Activated CD4-positive, CD25-positive, alpha-beta regulatory T cell treated with anti-CD3 and anti-CD28 coated beads, Interleukin-2, amount 50 U/mL, for 24 hours (primary cell): Measurements from ENCODE around the gene ZIC2.

ENCODE experiments used
- ATAC-seq, 2 donors: fragments of 150-1000 bp; cut with Tn5 transposase; one replicate each; pipeline ENCODE4 v1.10.0; 2021; ENCODE audit warnings: mild to moderate bottlenecking in 1 of 2, moderate library complexity in 1 of 2

Gene ZIC2

DNA sequence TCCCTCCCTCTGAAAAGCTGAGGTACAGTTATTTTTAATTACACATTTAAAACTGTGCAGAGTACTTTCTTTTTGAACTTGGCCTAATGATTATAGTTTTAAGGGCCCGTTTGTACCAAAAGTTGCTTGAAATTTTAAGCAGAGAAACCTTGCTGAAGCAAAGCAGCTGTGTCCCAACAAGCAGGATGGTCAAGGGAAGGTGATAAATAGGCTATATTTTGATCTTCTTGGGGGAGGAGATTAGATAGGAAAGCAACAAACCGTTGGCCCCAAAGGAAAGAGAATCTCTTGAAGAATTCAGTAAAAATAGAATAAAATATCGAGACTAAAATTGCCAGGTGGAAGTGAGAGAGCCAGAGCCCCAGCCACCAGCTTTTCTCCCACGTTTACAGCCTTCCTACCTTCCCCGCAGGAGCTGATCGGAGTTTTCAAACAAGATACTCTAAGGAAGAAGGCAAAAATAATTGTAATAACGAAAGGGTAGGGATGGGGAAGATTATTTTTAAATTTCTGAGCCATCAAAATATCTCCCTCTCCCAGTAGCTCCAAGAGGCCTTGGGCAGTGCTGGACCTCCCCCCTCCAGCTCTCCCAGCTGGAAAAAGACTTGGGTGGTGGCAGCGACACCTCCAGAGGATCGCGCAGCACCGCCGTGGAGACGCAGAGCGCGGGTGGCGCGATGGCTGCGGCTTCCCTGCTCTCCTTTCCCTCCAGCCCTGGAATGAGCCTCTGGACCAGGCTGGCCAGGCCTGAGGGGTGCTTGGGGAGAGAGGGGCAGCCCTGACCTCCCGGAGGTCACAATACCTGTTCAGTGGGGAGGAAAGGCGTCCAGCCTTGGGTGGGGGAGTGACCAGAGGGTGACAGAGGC lies 5.8 kb downstream of the ZIC2 start:
- no peak for ATAC-seq

DNA sequence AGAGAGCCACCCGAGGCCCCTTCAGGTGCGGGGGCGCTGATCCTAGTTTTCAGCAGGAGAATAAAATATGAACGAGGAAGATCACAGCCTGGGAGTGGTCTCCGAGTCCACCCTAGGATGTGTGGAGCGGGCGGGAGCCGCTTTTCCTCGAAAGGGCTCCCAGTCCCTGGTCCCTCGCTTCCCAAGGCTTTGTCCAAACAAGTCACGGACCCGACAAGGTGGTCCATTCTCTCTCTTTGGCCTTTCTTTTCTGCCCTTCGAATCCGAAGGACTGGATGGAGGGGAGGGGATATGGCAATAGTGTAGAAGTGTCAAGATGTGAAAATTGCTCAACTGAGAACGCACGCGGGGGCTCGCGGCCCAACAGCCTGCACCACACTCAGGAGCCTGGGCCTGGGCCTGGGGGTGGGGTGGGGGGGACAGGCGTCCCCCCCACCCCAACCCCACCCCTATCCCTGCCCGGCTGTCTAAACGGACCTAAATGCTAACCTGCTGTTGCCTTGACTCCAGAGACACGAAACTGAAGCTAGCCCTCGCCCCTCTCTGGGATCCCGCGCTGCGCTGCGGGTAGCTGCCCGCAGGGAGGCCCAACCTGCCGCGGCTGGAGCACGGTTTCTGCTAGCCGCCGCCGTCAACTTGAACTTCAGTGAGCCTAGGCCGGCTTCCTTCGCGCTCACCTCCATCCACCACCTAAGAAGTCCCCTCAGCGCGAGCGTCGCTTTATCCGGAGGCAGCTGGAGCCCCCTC lies 7.1 kb downstream of the ZIC2 start:
- ATAC-seq: no peak

DNA sequence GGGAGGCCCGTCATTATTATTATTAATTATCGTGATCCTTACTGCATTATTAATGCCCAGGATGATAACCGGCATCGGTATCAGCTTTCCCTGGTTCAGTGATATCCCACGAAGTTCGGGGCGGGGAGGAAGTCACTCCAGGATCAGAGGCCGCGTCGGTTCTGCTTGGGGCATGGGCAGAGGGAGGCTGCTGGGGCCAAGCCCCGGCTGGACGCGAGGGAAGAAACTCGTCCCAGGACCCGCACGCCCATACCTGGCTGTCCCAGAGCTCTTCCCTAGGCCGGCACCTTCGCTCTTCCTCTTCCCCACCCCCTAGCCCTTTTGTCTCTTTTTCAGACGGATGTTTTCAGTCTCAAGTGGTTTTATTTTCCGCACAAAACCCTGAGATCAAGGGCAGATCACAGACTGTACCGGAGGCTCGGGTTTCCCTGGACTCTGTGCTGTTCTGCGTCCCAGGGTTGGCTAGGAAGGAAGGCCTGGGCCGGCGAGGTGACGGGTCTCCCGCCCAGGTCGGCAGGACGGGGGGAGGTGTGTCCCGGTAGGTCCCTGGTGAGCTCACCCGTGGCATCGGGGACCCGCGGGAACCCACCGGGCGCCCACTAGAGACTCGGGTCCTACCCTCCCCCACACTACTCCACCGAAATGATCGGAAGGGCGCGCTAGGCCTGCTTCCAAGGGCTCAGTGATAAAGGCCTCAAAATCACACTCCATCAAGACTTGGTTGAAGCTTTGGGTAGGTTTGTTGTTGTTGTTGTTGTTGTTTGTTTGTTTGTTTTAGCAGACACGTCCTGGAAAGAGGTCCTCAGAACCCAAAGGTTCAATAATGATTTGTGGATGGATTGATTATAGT lies 7.9 kb downstream of the ZIC2 start:
- ATAC-seq: no peak

DNA sequence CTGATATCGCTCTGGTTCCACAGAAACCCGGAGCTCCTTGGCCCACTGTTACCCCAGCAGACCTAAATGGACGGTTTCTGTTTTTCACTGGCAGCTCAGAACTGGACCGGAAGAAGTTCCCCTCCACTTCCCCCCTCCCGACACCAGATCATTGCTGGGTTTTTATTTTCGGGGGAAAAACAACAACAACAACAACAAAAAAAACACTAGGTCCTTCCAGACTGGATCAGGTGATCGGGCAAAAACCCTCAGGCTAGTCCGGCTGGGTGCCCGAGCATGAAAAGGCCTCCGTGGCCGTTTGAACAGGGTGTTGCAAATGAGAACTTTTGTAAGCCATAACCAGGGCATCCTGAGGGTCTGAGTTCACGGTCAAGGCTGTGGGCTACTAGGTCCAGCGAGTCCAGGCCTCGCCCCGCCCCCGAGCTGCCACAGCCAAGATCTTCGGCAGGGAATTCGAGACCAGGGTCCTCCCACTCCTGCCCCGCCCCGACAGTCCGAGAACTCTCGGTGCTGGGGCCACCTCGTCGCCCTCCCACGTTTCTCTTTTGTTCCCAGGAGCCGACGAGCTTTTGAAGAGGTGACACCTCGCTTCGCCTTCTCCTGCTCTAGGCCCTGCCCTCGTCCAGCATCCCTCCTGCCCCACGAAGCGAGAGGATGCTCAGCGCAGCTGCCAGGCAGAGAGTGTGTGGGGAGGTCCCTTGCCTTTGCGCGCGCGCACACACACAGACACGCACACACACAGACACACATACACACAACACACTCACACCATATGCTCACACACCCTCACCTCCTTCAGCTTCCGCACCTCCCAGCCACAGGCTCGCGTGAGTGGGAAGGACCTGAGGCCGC lies 8.8 kb downstream of the ZIC2 start:
- ATAC-seq: no peak

DNA sequence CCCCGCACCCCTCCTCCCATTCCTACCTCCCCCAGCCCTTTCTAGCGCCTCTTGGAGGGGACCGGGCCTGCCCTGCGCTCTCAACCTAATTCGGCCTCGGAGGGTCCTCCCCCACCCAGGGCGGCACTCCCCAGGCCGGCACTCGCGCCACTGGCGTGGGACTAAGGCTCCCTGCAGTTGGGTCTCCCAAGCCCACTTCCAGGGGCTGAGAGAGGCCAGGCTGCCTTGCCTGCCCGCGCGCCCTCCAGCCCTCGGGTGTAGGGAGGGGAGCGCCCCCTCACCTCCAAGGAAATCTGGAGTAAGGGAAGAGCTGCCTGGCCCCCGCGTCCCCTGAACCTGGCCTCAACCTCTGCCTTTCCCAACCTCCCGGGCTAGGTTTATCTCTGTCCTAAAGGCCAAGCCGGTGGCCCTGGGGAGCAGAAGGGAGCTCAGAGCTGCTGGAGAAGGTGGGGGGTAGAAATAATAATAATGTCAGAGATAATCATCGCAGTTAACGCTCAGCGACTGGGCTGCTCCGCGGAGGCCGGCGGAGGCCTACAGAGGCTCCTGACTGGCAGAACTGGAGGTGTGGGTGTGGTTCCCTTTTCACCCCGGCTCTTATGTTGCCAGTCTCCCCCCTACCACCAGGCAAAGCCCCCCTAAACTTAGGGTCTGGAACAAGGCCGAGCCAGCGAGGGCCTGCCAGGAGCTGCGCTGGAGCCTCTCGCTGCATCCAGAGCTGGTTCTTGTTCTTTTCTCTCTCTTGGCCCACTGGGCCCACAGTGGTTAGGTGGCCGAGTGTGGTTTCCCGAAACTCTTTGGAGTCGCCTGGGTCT lies 9.6 kb downstream of the ZIC2 start:
- no peak for ATAC-seq

DNA sequence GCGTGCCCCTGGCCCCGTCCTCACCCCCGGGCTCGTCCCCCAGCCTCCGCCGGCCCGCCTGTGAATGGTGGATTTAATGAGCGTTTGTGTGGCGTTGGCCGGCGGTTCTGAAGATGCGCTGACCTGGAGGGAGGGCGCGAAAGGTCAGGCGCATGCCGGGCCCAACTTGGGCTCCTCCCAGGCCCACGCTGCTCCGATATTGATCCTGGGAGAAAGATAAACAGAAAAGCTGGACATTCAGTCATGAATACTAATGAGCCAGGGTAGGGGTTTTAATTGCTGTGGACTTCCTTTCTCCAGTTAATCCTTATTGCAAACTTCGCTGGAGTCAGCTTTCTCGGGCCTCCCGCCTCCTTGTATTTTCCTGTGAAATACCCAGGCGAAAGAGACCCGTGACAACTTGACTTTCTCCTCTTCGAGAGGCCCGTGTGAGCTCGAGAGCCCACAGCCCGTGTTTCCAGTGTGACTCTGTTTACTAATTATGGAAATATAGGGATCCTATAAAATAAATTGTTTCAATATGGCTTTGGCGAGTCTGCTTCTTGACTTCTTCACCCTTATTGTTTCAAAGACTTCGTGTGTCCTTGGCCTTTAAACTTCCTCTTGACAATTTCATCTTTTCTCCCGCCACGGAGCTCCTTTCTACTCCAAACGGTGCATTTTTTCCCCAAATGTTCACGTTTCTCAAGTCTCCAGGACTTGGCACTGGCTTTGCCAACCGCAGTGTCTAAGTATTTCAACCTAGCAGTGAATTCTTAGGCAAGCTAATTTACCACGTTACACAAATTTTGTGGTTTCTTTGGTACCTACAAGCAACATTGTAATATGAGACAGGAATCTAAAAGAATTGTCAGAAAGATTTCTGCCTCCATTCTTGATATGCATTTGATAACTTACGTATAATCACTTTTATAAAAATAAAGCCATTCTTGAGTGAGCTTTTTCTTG lies 10.5 kb downstream of the ZIC2 start:
- no peak for ATAC-seq

DNA sequence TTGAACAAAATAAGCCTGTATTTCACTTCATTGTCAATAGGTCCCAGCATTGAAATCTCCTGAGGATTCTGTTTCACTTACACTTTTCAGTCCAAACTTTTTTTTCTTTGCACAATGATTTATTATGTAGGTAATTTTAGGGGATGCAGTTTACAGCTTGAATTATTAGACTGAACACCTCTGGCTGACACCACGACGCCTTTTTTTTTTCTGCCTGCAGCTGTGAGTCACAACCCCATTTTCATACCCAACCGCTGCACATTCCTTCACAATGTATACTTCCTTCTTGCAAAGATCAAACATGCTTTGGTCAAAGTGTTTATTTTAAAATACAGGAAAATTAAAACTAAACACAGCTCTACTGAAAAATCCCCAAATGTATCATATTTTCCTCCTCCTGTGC lies 11.4 kb downstream of the ZIC2 start:
- ATAC-seq: no peak

DNA sequence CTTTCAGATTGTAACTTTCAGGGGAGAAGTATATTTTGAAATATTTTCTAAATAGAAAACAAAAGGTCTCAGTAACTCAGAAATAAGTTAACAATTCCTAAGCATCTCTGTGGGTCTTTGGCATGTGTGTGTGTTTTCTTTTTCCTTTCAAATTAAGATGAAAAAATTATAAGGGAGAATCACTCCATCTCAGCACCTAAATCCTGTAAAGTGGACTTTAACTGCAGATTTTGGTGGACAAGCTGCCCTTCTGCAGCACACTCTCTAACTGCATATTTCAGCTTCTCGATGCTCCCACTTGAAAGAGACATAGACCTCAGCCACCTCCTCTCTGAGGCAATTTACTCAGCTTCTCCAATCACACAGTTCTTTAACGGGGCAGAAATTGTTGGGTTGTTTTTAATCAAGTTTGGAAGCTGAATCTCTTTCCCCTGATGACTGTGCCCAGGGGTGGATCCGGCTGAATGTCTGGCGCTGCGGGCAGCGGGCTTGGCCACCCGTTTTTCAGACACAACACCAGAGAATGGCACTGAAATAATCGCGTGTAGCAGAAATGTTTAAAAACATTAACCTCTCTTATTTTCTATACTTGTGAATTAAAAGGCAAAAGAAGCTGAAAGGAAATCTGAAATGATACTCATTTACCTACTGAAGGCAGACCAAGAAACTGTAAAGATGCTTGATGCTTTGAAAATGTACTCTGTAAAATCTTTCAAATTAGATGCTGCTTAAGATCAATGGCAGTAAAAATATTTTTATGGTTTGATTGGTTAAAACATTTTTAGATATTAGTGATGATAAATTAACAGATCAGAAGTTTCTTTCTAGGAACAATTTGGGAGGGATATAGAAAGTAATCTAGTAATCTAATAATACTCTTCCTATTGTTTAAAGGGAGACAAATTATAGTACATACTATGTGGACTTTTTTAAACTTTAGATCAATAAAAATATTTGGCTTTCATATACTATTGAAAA lies 12.4 kb downstream of the ZIC2 start:
- ATAC-seq: no peak

DNA sequence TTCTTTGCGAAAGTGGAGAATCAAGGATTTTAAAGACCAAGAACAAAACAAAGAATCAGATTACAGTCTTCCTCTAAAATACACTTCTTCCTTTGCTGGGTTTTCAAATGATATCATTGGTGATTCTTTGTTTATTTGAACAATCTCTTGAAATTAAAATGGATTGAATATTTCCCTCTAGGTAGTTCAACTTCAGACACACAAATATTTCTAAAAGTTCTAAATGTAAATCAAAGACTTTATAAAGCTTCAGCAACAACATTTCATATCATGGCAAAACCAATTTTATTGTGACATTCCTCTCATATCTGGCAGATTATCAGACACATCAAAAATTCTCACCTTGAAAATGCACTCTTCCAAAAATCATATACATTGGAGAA lies 13.0 kb downstream of the ZIC2 start:
- no peak for ATAC-seq

DNA sequence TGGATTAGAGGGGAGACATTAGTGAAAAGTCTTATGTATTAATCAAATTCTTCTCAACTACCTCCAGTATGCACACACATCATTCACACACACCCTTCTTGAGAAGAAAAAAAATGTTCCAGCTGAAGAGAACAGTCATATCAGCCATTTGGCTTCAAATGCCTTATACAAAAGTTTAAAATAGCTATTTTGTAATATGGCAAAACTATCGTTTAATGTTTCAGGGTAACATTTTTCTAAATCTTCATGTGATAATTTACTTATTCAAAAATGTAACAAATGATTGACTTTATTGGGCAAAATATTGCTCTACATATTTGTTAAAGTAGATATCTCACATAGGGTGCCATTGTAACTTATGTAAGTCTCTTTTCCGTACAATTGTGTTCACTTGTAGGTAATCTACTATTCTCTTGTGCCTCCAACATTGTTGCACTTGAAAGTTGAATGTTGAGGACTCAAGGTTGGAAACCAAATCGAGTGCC lies 13.6 kb downstream of the ZIC2 start:
- no peak for ATAC-seq

DNA sequence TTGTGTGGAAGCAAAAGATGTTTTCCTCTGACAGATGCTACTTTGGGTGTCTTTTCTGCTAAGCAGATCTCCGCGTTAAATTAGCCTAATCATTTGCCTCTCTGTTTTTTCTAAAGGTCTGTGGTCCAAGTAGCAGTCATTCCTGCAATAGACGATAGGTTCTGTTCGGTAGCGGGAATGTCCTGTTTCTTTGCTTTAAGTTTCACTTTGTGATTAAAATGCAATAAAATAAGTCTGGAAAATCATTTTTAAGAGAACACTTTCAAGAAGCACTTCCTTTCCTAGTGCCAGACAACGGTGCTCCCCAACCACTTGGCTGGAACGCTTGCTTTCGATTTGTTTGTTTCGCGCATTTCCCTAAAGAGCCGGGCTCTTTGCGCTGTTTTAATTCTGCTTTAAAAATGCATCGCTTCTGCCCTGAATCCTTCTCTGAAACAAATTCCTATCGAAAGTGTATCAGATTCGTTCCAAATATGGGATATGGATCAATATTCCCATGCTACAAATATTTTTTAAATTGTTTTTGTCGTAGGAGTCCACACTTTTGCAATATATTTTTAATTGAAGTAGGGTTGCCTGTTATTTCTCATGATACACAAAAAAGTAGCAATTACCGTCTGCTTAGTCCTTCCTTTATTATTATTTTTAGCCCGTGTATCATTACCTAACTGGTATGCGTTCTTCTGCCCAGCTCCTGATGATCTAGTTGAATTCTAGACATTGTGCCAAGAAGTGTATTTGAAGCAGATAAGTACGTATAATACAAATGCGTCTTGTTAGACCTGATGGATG lies 14.2 kb downstream of the ZIC2 start:
- no peak for ATAC-seq

DNA sequence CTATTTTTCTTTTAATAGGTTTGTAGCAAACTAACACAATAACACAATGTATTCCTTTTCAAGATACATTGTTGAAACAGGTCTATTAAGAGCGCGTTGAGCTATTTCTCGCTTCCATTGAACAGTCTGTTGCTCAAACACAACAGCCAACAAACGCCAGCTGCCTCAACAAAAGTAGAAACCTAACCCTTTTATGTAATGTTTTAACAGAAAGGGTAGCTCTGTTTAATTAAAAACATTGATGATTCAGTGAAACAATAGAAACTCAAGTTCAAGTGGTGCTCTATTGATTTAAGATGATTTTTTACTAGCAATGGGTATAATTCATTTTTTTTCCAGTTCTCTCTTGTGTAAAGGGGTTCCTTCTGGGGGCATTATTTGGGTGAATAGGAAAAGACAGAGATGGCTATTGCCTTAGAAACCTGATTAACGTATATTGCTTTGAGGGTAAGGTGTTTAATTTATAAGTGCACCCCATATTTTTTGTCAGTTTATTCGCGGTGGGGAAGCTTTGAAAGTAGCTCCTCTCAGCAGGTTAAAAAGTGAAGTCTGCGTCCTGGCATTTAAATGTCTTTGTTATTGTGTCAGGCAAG lies 14.9 kb downstream of the ZIC2 start:
- no peak for ATAC-seq

DNA sequence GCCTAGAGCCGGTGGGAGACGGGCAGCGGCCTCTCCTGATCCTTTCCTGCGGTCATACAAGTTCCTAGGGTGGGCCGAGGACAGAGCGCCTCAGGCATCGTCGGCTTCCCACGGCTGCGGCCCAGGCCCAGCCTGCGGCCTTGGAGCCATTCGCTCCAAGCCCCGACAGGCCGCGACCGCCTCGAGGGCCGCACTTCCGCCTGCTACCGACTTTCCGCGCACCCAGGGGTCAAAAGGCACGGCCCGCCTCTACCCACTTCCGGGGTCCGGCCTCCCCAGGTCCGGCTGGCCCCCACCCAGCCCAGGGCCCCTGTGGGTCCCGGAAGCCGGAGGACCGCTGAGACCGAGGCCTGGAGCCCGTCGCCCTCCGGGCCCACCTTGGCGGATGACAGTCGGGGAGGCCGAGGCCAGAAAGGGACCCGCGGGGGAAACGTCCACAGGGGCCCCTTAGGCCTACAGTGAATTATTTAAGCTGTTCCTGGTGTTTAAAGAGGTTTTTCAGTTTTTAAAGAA lies 16.2 kb downstream of the ZIC2 start:
- ATAC-seq: no peak

DNA sequence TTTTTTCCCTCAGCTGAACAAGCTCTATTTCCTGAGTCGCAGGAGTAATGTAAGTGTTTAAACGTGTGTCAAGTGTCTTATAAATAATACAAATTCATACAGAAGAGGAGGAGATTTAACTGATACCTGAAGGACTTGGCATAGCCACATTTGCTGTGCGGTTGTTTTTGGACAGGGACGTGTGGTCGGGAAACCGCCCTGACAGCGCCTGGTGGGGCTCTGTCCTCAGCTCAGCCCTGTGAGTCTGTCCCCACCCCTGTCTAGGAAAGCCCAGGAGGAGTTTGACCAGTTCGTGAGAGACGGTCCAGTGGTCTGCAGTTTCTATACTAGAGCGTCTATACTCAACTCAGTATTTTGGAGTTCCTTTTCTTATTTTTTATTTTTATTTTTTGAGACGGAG lies 16.7 kb downstream of the ZIC2 start:
- ATAC-seq: no peak

DNA sequence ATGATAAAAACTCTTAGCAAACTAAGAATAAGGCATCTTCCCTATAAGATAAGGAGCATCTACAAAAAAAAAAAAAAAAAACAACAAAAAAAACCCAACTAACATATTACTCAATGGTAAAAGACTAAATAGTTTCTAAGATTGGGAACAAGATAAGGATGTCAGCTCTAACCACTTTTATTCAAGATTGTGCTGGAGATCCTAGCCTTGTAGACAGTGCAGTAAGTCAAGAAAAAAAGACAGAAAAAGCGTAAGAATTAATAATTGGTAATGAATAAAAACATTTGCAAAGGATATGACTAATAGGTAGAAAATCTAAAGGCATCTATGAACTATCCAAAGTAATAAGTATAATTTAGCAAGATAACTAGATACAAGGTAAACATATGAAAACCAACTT lies 33.0 kb downstream of the ZIC2 start:
- no peak for ATAC-seq

DNA sequence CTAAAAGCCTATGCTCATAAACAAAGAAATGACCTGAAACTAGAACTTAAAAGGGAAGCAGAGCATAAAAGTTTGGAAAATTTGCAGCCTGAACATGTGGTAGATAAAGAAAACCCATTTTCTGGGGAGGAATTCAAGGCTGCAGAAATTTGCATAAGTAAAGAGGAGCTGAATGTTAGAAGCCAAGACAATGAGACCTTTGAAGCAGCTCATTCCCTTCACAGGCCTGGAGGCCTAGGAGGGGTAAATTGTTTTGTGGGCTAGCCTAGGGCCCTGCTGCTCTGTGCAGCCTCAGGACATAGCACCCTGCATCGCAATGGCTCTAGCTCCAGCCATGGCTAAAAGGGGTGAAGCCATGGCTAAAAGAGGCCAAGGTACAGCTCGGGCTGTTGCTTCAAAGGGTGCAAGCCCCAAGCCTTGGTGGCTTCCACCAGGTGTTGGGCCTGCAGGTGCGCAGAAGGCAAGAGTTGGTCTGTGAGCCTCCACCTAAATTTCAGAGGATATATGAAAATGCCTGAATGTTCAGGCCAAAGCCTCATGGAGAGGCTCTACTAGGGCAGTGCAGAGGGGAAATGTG lies 38.3 kb downstream of the ZIC2 start:
- ATAC-seq: no peak

DNA sequence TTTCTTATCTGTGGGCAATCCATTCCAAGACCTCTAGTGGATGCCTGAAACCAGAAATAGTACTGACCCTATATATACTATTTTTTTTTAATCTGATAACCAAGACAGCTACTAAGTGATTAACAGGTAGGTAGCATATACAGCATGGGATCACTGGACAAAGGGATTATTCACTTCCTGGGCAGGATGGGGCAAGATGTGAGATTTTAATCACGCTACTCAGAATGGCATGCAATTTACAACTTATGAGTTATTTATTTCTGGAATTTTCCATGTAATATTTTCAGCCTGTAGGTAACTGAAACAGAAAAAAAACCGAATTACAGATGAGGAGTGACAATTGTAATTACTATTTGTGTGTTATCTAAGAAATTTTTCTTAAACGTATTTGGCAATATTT lies 41.2 kb downstream of the ZIC2 start:
- ATAC-seq: no peak
